Stimulated activated CD4-positive, alpha-beta T cell treated with anti-CD3 and anti-CD28 coated beads, Interleukin-2, amount 100 ng/mL, for 4 hours (primary cell): Measurements from ENCODE around the gene MAP2K3.
"Not testable (repeated sequence)": the region's sequence is repeated elsewhere in the genome, so short reads cannot be mapped to it uniquely, and the experiment has no call there.

ENCODE experiments used
- DNase-seq: peaks from one replicate; pipeline ENCODE4 v3.0.0-alpha.2; 2020; ENCODE audit warnings: low read depth

MAP2K3 gene

DNA sequence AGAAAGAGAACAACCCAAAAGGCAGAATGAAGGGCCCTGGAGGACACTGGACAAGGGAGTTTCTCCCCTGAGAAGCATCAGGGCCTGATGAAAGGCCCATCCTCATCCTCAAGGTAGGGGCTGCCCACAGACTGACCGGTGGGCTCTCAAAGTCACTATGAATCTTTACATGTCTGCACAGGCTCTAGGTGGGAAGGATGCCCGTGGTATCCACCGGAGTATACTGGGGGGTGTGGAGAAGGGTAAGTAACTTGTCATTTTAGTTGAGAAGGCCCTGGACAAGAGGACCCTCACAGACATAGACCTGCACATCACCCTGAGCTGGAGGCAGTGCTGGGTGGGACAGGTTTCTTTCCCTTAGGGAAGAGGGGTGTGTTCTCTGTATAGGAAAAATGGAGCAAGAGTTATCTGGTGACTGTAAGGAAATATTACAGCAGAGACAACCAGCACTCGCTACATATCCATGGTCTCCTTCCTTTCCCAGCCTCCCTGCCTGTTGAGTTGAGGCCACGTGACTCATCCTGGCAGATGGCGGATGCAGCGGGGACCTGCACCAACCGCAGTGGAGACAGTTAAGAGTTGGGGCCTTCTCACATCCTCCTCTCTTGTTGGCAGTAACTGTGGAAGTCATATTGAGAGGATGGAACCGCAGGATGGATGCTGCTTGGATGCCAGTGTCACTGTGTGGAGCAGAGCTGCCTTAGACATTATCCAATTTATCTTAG, 46.1 kb downstream of the MAP2K3 start:
- DNase-seq, result no peak

DNA sequence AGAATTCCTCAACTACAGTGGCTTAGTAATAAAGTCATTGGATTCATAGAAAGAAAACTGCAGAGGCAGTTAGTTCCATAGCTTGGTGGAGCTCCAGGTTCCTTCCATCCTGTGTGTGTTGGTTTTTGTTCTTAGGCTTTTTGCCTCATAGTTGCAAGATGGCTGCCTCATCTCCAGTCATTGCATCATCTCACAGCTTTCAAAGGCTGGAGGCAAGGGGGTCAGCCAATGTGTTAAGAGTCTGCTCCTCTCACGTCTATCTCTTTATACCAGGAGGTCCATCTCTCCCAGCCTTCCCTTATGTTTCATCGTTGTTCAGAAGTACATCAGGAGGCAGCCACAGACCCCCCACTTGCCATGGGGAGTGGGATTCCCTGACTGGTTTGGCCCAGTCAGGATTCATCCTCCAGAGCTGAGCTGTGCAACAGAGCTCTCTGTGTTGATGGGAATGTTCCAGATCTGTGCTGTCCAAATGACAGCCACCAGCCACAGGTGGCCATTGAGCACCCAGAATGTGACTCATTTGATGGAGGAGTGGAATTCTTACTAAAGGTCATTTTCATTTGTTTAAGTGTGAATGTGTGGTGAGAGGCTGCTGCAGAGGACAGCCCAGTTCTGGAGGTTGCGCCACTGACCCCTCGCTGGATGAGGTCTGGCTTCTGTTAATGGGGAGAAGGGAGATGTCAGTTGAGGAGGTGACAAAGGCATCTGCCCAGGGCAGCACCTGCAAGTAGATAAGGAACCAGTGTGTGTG, 52.2 kb downstream of the MAP2K3 start:
- not testable (repeated sequence) for DNase-seq

DNA sequence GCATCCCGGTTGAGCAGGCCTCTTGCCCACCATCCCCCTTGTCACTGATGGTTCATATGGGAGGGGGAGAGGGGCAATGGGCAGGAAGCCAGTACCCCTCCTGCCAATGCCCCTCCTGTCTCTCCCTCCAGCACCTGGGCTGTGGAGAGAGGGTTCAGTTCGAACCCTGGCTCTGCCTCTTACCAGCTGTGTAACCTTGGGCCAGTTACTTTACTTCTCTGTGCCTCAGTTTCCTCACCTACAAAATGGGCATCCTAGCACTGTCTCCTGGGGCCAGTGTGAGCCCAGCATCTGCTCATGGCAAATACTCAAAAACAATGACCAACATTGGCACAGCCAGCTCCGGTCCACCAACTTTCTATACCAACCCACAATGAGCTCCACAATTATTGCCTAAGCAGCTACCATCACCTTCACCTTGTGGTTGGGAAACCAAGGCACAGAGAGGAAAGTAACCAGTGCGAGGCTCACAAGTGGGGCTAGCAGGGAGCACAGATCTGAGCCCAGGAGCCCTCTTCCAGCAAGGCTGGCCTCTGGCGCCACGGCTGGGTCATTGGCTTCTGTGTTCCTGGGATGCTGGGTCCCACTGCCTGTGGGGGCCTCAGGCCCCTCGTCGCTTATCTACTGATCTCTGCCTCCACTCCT, 53.6 kb downstream of the MAP2K3 start:
- DNase-seq, result not testable (repeated sequence)

DNA sequence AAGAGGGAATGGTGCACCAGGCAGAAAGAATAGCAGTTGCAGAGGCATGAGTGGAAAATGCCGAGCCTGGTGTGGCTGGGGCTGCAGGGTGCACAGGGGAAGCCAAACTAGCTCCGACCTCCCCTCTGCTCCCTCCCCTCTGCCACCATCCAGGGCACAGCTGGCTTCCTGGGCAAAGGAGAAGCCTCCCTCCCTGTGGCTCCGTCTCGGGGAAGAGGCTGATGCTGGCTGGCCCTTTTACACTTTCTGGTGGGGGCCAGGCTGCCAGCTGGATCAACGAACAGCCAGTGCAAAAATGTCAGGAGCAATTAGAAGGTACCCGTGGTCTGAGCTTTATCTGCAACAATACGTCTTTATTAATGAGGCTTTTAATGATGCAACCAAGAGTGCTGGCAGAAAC, 54.5 kb downstream of the MAP2K3 start:
- no peak for DNase-seq

DNA sequence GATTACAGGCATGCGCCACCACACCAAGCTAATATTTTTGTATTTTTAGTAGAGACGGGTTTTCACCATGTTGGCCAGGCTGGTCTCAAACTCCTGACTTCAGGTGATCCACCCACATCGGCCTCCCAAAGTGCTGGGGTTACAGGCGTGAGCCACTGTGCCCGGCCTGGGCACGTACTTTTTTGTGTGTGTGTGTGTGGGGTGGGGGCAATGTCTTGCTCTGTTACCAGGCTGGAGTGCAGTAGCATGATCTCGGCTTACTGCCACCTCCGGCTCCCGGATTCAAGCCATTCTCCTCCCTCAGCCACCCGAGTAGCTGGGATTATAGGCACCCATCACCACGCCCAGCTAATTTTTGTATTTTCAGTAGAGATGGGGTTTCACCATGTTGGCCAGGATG, 55.1 kb downstream of the MAP2K3 start:
- DNase-seq, result not testable (repeated sequence)

DNA sequence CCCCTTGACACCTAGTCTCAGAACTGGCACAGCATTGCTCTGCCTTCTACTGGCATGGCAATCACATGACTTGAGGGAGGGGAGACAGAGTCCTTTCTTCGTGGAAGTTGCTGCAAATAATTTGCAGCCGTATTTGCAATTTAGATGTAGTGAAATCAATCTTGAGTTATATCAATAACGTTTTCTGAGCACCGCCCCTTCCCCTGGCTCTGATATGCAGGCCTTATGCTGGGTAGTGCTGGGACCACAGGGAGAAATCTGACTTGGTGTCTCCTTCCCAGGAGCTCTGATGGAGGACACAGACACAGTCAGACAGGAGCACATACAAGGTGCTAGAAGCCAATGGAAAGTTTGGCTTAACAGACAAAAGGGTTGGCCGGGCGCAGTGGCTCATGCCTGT, 55.9 kb downstream of the MAP2K3 start:
- not testable (repeated sequence) for DNase-seq

DNA sequence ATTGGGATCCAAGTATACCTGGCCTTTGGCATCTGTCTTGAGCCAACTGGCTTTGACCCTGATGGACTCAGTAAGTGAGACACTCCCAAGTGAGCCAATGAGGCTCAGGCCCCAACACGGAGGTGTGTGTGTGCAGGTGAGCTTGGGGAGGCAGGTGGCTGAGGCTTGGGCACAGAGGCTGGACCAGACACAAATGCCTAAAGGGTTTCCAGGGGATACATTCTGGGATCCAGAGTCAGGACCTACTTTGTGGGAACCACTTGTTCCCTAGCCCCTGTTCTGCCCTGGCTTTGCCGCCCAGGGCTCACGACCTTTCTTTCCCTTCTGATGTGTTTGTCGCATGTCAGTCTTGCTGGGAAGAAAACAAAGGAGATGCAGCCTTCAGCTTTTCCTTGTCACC, 56.8 kb downstream of the MAP2K3 start:
- not testable (repeated sequence) for DNase-seq

DNA sequence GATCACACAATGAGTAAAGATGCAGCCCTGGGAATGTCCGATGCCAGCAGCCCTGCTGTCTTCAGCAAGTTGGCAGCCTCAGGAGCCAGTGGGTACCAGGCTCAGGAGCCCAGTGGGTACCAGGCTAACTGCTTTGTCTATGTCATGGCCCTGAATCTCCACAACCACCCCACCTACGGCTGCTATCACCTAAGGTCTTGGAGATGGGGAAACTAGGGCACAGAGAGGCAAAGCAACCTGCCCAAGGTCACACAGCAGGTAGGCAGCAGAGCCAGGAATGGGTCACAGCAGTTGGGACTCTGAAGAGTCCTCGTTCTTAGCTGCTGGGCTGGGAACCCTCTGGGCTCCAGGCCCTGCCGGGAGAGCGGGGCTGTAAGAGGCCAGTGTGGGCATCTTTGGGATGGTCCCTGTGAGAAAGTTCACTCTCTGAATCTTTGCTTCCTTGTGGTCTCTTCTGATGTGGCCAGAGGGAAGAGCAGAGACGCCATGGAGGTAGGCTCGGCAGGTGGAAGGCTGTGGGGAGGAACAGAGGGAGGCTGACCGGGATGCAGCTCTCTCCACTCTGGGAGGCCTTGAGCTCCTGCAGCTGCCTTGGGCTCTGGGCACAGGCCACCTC, 57.5 kb downstream of the MAP2K3 start:
- not testable (repeated sequence) for DNase-seq

DNA sequence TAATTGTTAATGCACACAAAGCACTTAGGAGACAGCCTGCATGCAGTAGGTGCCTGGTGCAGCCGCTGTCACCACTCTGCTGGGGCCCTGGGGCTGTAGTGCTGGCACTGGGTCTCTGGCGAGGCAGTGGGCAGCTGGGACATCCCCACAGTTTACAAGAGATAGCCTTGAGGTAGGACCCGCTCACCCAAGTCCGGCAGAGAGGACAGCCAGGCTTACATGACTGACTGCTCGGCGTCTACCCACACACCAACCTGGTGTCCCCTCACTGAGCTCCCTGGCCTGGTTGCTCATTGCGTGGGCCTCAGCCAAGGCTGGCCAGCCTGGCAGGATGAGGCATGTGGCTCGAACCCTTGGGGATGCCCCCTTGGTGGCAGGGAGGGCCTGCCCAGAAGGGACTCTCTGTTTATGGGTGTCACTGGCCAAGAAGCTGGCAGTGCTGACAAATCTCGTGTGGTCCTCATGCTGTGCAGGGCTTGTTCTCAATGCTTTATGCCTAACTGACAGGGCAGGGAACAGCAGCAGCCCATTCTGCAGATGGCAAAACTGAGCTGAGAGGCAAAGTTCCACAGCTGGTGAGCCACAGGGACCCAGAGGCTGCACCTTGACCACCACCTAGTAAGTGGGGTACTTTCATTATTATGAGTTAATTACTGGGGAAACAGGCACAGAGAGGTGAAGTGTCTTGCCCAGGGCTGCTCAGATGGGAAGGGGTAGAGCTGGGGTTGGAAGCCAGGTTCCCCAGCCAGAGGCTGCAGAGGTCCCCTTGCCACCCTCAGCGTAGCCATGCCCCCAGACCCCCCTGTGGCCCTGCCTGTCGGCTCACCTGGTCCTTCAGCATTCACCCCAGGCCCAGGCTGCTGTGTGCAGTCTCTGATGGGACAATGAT, 58.8 kb downstream of the MAP2K3 start:
- DNase-seq, result not testable (repeated sequence)

DNA sequence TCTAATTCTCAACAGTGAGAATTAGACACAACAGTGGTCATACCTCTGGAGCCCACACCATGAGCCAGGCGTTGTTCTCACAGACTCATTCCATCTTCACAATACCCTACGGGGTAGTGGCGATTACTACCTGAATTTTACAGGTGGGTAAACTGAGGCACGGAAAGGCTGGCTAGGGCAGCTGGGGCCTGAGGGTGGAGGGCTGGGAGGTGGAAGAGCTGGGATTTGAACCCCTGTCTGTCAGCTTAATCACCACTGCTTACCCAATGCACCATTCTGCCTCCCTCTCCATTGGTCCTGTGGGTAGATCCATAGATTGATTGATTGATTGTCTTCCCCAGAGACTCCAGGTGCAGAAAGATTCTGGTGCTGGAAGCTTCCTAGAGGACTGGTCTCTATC, 60.3 kb downstream of the MAP2K3 start:
- not testable (repeated sequence) for DNase-seq

DNA sequence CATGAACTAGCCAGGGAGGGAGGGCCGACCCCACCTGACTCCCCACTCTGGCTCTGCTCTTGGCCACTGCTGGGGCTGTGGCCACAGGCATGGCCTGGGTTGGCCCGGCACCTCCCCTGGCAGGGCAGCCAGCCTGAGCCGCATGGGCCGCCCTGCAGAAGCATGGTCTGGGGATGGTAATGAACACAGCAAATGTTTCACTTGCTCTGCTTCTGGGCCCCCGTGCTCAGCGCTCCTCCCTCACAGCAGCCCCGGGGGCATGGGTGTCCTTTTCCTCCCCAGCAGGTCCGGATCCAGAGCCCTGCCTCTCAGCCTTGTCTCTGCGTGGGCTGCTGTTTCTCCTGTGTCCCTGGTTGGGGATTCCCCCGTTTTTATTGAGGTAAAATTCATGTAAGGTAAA, 60.7 kb downstream of the MAP2K3 start:
- no peak for DNase-seq

DNA sequence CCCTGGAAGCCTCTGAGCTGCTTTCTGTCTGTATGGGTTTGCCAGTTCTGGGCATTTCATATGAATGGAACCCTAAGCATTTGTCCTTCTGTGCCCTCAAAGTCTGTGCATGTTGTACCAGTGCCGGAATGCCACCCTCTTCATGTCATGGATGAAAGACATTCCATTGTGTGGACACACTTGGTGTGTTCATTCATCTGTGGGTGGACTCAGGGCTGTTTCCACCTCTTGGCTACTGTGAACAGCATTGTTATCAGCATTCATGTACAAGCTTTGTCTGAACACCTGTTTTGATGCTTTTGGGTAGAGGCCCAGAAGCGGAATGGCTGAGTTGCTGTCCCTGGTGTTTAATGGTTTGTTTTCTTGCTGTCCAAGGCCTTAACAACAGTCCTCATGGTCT, 61.6 kb downstream of the MAP2K3 start:
- DNase-seq, result not testable (repeated sequence)

DNA sequence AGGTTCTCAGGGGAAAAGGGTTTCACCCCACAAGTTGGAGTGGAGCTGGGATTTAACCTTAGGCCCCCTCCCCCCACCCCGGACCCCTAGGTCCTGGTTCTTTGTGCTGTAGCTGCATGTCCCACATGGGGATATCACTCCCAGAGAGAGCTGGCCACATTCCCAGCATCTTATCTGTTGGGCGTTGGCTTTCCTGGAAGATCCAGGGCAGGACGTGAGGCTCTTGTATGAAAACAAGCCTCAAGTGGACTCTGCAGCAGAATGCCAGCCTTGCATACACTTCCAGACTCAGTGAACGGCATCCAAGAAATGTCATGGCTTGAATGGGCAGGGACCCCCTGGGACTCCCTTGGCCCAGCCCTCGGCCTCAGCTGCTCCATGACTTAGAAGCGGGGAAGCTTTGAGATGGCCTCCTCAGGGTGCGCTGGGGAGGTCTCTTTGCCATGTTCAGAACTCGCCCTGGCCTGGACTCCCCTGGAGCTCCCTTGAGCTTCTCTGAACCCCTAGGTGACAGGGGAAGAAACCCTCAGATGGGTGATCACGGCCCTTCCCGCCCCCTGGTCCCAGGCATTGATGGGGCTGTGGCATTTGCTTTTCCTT, 62.2 kb downstream of the MAP2K3 start:
- not testable (repeated sequence) for DNase-seq

DNA sequence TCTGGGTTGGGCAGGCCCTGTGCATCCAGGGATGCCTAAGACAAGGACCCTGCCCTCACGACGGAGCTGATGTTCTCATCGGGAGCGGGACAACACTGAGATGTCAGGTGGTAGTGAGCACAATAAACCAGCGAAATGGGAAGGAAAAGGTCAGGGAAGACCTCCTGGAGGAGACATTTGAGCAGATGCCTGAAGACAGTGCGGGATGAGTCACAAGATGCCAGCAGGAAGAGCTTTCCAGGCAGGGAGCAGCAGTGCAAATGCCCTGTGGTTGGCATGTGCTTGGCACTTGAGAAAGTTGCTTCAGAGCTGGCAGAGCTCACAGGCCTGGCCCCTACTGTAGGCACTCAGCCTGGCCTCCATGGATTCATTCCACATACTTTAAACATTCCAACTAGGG, 63.1 kb downstream of the MAP2K3 start:
- not testable (repeated sequence) for DNase-seq

DNA sequence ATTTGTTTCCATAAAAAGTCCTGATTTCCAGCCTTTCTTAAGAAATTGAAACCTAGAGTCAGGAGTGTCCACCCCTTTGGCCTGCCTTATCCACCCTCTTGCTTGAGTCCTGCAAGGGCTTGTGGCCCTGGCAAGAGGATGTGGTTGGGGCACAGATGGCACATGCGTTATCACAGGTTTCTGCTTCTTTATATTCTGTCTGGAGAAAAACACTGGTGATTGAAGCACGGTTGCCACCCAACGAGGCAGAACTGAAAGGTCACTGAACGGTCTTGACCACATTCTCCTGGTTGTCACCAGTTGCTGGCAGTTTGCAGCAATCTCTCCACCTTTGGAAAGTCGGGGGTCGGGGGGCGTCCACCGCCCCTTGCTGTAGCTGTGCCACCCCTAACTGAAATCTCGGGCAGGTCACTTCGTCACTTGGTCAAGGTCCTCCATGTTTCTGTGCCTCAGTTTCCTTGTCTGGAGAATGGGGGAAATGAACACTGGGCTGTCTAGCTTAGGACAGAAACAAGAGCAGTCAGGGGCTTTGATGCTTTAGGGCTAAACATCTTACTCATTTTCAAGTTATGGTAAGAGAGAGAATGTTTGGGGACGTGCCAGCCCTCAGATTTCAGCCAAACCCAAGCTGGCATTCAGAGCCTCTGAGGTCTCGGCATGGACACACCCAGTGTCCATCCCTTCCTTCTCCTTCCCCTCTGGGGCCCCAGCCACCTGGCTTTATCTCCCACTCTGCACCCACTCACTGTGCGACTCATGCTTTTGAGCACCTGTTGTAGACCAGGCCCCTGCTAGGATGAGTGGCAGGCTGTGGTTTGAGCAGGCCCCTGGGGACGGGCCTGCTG, 63.8 kb downstream of the MAP2K3 start:
- not testable (repeated sequence) for DNase-seq

DNA sequence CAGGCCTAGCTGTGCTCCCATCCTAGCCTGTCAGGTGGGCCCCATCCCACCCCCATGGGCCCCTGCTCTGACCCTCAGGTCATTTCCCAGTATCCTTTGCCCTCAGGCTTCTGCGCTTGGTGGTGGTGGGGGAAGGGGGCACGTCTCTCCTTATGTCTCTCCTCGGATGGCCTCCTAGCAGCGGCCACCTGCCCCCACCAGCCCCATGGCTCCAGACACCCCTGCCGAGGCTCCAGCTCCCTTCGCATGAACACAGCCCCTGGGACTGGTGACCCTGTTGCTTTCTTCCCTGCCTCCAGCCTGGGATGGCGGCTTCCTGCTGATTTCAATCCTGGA, 64.4 kb downstream of the MAP2K3 start:
- DNase-seq, result not testable (repeated sequence)

DNA sequence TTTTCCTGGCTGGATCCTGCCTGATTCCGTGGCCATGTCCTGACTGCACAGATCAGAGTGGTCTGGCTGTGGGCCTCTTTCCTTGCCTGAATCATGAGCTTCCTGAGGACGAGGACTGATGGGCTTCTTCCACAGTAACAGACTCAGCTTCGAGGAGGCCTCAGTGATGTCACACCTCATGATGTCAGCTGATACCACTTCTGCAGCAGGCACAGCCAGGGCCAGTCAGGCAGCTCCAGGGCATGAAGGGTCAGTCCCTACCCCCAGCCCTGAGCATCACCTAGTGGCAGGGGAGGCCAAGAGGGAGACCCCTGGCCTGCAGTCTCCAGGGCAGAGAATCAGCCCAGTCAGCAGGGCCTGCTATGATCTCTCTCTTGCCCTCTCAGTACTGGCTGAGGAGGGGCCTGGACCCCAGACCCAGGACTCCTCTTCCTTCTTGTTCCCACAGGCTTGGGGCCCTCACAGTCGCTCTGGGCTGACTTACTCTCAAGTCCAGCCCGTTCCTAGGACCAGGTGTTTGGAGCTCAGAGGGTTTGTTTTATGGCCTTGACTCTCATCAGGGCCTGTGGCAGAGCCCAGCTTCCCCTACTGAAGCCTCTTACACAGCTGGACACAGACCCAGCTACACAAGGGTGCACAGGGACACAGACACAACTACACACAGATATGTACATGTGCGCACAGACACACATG, 65.0 kb downstream of the MAP2K3 start:
- DNase-seq, result not testable (repeated sequence)

DNA sequence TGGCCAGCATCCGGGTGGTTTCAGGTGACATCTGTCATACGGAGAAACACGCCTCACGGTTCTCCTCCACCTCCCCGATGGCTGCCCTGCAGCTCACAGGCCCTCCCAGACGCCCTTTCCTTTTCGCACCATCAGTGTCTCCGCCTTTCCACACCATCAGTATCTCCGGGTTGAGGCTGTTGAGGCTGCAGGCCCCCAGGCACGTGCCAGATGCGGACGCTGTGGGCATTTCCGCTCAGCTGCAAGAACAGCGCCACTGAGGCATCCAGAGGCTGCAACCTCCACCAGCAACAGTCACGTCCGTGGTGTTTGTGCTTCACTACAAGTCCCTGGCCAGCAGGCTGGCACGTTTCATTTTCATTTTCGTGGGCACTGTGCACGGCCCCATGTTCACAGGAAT, 66.0 kb downstream of the MAP2K3 start:
- not testable (repeated sequence) for DNase-seq

DNA sequence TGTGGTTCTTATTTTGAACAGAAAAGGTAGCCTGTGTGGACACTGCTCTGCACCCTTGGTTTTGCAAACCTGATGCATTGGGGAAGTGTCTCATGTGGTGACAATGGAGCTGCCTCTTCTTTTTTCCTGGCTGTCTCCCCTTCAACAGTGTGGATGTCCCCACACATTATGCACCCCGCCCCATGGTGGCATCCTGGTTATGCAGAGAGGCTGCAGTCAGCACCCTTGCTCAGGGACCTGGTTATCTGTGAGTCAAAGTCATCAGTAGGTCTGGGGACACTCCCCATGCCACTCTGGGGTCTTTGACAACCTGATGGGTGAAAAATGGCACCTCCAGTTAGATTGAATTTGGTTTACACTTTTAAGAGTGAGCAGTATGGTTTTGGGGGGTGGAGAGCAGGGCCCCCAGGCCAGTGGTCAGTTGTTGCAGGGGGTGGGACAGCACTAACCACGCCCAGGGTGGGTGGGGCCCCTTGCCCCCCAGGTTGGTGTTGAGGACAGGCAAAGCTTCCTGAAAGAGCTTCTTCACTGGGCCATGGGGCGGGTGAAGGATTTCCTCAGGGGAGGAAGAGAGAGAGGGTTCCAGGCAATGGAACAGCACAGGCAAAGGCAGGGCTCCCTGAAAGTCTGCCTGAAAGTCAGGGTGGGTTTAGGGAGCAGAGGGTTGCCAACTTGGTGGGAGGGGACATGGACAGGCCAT, 67.0 kb downstream of the MAP2K3 start:
- DNase-seq, result no peak
